Gastrocnemius medialis (tissue), 4 donors: ENCODE results near the gene ITIH2.

Experiments
- POLR2A ChIP-seq, 2 donors: fragments of 450-650 bp; IDR thresholded peaks; one replicate each; pipeline ENCODE4 v1.6.1; 2017; ENCODE audit warnings: antibody characterized with exemption in 2 of 2, mild to moderate bottlenecking in 2 of 2, moderate library complexity in 2 of 2
- TF ChIP-seq, protein P1 (sequence below), 5 experiments: fragments of 450-650 bp in 3 of 5; fragments of 200-600 bp in 2 of 5; sonication (generic) in 2 of 5; IDR thresholded peaks in 4 of 5; conservative IDR thresholded peaks in 1 of 5; 1 replicate in 4 of 5; 2 replicates in 1 of 5; pipeline ENCODE4 v1.5.1; 2016 to 2019; ENCODE audit warnings: antibody characterized with exemption in 5 of 5, mild to moderate bottlenecking in 3 of 5, moderate library complexity in 3 of 5

DNA sequence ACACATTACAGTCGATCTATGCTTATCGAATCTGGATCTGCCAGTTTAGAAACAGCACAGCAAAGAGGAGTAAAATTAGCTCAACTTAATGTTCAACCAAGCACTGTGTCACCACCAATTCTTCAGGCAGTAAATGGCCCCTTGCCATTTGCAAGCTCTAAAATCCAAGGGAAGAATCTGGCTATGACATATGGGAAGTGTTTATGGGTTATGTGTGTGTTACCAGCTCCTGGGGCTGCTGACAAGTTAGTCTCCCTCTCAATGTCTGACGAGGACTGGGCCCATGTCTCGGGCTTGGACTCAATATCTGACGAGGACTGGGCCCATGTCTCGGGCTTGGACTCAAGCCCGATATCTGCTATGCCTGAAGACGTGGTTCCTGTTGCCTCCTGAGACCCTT, 5.7 kb upstream of the ITIH2 start:
- TF ChIP-seq, protein P1, sequence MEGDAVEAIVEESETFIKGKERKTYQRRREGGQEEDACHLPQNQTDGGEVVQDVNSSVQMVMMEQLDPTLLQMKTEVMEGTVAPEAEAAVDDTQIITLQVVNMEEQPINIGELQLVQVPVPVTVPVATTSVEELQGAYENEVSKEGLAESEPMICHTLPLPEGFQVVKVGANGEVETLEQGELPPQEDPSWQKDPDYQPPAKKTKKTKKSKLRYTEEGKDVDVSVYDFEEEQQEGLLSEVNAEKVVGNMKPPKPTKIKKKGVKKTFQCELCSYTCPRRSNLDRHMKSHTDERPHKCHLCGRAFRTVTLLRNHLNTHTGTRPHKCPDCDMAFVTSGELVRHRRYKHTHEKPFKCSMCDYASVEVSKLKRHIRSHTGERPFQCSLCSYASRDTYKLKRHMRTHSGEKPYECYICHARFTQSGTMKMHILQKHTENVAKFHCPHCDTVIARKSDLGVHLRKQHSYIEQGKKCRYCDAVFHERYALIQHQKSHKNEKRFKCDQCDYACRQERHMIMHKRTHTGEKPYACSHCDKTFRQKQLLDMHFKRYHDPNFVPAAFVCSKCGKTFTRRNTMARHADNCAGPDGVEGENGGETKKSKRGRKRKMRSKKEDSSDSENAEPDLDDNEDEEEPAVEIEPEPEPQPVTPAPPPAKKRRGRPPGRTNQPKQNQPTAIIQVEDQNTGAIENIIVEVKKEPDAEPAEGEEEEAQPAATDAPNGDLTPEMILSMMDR (IDR thresholded peaks at IDR 0.05 in 4 of 5, conservative IDR thresholded peaks at IDR 0.05 in 1 of 5) = no peak
- TF ChIP-seq POLR2A (IDR thresholded peaks at IDR 0.05) = no peak
